ENCODE data around the gene INTS2. TPM values are rescaled to one million over a fixed set of nuclear protein-coding genes. Genes with fewer than 3 reads are reported as not detected.
"Not testable (repeated sequence)": the region's sequence is repeated elsewhere in the genome, so short reads cannot be mapped to it uniquely, and the experiment has no call there.

INTS2 gene
- polyA plus RNA-seq, 1 of the 3 experiments (the other 2 are of a cell fraction) = 6.7 TPM

- TF ChIP-seq, protein P1, sequence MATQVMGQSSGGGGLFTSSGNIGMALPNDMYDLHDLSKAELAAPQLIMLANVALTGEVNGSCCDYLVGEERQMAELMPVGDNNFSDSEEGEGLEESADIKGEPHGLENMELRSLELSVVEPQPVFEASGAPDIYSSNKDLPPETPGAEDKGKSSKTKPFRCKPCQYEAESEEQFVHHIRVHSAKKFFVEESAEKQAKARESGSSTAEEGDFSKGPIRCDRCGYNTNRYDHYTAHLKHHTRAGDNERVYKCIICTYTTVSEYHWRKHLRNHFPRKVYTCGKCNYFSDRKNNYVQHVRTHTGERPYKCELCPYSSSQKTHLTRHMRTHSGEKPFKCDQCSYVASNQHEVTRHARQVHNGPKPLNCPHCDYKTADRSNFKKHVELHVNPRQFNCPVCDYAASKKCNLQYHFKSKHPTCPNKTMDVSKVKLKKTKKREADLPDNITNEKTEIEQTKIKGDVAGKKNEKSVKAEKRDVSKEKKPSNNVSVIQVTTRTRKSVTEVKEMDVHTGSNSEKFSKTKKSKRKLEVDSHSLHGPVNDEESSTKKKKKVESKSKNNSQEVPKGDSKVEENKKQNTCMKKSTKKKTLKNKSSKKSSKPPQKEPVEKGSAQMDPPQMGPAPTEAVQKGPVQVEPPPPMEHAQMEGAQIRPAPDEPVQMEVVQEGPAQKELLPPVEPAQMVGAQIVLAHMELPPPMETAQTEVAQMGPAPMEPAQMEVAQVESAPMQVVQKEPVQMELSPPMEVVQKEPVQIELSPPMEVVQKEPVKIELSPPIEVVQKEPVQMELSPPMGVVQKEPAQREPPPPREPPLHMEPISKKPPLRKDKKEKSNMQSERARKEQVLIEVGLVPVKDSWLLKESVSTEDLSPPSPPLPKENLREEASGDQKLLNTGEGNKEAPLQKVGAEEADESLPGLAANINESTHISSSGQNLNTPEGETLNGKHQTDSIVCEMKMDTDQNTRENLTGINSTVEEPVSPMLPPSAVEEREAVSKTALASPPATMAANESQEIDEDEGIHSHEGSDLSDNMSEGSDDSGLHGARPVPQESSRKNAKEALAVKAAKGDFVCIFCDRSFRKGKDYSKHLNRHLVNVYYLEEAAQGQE (IDR thresholded peaks at IDR 0.05; ENCODE audit: low read depth, low read length) = no peak
- TF ChIP-seq EP300 (IDR thresholded peaks at IDR 0.05; ENCODE audit: borderline replicate concordance in 1 of 2, low read depth in 1 of 2, low read length in 1 of 2) (no peak), RFX5 (IDR thresholded peaks at IDR 0.05; ENCODE audit: low read length) (no peak), GABPA (IDR thresholded peaks at IDR 0.05; ENCODE audit: low read depth) (no peak)
These were observed 100.0 kb downstream of the INTS2 start (continued) for GRCh38 chr17:61827649-61828395.

- H3K27ac ChIP-seq (ENCODE audit: low read depth in 2 of 2, low read length in 1 of 2); H3K4me2 ChIP-seq; H2AFZ ChIP-seq (ENCODE audit: low read depth); H3K4me1 ChIP-seq (ENCODE audit: control insufficient read depth in 1 of 2, insufficient read depth in 2 of 2, low read depth in 1 of 2, low read length in 1 of 2); H4K20me1 ChIP-seq (ENCODE audit: insufficient read depth); H3K9ac ChIP-seq; POLR2A ChIA-PET; H3F3A ChIP-seq (replicated peaks; ENCODE audit: insufficient read depth); H3K9me2 ChIP-seq; H3K27me3 ChIP-seq (ENCODE audit: insufficient read depth); DNase-seq; H3K4me3 ChIP-seq (ENCODE audit: low read depth in 2 of 2, low read length in 1 of 2): not testable (repeated sequence)
- Histone ChIP-seq H3K36me3 (replicated peaks in 1 of 2; ENCODE audit: control insufficient read depth in 1 of 2, insufficient read depth in 2 of 2, low read length in 1 of 2) (peaks cover 0 to 64% of the 10 kb centered on the region in 2 experiments), H3K9me3 (peaks cover 11% of the 10 kb centered on the region; the same call in 1 of the 2 replicates), H3K79me2 (ENCODE audit: insufficient read depth) (peaks cover 42% of the 10 kb centered on the region; the same call in 1 of the 2 replicates)
- CTCF ChIA-PET = interaction anchor here (0.7 to 1.5 kb wide), 2 partner anchors 10 to 239 kb away, joined by 3 to 5 read pairs; no protein-coding TSS in a partner anchor
- WGBS (ENCODE audit: low lambda C conversion rate) = 97% methylated on average over 1 of the region's 1 CpG
These were observed 100.9 kb downstream of the INTS2 start for GRCh38 chr17:61826866-61827265.

DNA sequence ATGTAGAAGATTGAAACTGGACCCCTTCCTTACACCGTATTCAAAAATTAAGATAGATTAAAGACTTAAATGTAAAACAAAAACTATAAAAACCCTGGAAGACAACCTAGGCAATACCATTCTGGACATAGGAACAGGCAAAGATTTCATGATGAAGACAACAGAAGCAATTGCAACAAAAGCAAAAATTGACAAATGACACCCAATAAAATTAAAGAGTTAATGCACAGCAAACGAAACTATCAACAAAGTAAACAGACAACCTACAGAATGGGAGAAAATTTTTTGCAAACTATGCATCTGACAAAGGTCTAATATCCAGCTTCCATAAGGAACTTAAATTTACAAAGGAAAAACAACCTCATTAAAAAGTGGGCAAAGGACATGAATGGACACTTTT lies 101.6 kb downstream of the INTS2 start:
- H3K27me3 ChIP-seq (ENCODE audit: insufficient read depth); H3K9ac ChIP-seq; H3K4me2 ChIP-seq; H3K4me1 ChIP-seq (ENCODE audit: control insufficient read depth in 1 of 2, insufficient read depth in 2 of 2, low read depth in 1 of 2, low read length in 1 of 2); H4K20me1 ChIP-seq (ENCODE audit: insufficient read depth); DNase-seq; H3K27ac ChIP-seq (ENCODE audit: low read depth in 2 of 2, low read length in 1 of 2); H2AFZ ChIP-seq (ENCODE audit: low read depth); H3F3A ChIP-seq (replicated peaks; ENCODE audit: insufficient read depth); H3K9me2 ChIP-seq; POLR2A ChIA-PET; H3K4me3 ChIP-seq (ENCODE audit: low read depth in 2 of 2, low read length in 1 of 2): not testable (repeated sequence)
- peaks cover 42% of the 10 kb centered on the region; the same call in 1 of the 2 replicates for H3K79me2 ChIP-seq (ENCODE audit: insufficient read depth)
- H3K36me3 ChIP-seq (replicated peaks in 1 of 2; ENCODE audit: control insufficient read depth in 1 of 2, insufficient read depth in 2 of 2, low read length in 1 of 2) = peaks cover 0 to 62% of the 10 kb centered on the region in 2 experiments
- peaks cover 11% of the 10 kb centered on the region; the same call in 1 of the 2 replicates for H3K9me3 ChIP-seq
- 87% methylated on average over 2 of the region's 2 CpGs for WGBS (ENCODE audit: low lambda C conversion rate)
- CTCF ChIA-PET = interaction anchor here (1.5 to 1.6 kb wide), 2 partner anchors 11 to 191 kb away, joined by 4 to 5 read pairs; no protein-coding TSS in a partner anchor
